Effector CD8-positive, alpha-beta T cell (primary cell): ENCODE data around the gene ZRANB2.

Experiments used
- DNase-seq: peaks from one replicate; lab custom pipeline; 2025; lab: John Stamatoyannopoulos, UW

Gene ZRANB2

DNA sequence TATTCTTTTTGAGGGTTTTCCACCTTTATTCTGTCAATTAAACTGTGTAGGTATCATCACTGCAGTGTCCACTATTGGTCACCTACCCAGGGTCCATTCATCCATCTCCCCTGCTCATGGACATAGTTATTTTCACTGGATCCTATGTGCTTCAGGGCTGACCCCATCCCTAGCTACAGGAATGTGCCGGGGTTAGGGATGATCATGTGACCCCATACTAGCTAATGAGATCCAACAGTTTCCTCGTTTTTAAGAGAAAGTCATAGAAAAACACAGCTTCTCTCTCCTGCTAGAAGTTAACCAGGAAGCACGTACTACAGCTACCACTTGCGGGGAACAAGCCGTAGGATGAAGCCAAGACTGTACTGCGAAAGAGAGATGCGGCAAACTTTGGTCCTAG, 52.8 kb downstream of the ZRANB2 start:
- DNase-seq = no peak

DNA sequence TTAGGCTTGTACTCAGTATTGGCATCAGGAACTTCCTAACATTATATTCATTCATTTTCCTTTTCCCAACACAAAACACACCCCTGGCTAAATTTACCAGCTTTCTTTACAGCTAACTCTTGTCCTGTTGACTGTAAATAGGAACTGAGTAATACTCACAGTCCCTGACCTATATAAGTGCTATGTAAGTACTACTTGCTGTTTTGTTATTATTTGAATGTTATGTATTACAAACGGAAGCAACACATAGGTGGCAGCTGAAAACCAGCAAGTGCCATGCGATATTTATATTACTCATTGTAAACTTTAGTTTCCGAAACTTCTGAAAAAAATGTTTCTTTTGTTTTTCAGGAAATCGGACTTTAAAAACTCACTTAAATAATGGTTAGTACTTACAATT, 54.7 kb downstream of the ZRANB2 start:
- no peak for DNase-seq

DNA sequence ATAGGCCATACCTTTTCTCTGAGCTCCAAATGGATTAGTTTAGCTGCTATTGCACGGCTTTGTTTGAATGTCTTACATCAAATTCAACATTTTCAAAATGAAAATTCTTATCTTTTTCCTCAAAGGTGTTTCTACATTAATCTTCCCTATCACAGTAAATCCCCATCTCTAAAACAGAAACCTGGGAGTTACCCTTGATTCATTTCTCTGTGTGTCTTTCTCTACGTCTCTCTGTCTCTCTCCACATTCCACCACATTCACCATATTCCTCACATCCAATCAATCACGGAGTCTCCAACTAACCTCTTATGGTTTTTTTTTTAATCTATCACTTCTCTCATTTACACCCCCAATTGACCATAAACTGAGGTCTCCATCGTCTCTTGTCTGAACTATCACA, 57.3 kb downstream of the ZRANB2 start:
- no peak for DNase-seq

DNA sequence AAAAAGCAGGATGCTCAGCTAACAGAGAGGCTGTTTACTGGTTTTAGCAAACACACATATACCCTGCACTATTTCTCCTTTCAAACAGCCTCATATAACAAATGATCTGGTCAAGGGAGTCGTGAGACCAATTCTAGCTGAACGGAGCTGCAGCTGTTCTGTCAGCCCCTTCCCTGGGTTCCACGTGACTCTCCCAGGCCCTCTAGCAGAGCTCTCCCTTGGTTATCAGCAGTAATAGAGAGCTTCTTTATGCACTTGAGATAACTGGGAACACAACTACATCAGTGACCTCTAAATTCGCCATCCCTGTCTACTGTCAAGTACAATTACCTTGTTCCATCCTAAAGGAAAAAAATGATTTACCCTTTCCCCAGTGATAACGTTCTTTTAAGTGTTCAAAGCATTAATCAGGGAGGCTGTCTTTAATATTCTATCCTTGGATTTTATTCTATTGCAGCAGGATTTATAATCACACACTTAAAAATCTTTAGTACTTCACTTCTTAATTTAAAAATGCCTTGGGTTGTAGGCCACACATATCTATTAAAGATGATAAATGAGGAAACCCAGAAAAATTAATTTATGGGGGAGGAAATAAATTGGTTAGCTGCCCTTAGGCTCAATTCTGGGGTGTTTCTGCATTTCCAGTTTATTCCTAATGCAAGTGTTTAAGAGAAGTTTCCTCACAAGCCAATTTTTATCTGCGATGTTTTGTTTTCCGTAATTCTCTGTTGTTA, 61.4 kb downstream of the ZRANB2 start:
- DNase-seq = no peak

DNA sequence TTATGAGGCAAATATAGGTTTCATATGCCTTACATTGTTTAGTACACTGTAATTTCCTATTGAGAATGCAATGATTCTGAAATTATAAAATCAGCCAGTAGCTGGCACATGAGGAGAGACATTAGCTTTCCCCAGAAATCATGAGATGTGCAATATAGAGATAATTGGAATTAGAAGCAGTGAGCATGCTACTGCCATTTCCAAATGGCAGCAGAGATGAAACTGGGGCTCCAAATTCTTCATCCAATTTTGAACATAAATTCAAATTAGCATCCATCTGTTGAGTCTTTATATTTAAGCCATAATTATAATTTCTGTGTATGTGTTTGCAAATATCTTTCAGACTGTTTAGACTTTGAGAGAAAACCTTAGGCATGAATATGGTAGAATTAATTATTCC, 62.0 kb downstream of the ZRANB2 start:
- no peak for DNase-seq

DNA sequence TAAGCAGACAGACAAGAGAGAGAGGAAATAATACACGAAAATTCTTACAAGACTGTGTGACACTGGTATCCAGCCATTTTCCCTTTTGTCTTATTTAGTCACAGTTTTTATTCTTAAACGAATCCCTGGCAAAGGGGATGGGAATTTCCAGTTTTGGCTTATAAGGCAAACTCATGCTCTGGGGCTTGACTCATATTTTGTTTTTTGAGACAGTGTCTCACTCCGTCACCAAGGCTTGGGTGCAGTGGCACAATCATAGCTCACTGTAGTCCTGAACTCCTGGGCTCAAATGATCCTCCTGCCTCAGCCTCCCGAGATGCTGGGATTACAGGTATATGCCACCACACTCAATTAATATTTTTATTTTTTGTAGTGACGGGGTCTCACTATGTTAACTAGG, 65.1 kb downstream of the ZRANB2 start:
- DNase-seq = no peak

DNA sequence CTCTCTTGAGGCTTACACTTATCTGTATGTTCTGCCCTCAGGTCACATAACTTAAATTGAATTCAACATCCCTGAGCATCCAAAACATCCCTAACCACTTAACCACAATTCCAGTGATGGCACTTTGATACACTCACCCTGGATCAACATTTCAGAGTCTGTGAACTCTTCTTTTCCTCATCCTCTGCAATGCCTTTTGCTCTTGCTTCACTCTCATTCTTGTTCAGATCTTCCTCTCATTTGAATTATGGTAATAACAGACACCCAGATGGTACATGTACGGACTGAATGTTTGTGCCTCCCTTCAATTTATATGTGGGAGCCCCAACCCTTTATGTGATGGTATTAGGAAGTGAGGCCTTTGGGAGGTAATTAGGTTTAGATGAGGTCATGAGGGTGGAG, 66.7 kb downstream of the ZRANB2 start:
- DNase-seq = no peak
